Measurements from ENCODE around the gene CBX3.
"Not testable (repeated sequence)": the region's sequence is repeated elsewhere in the genome, so short reads cannot be mapped to it uniquely, and the experiment has no call there.

CBX3 gene

DNA sequence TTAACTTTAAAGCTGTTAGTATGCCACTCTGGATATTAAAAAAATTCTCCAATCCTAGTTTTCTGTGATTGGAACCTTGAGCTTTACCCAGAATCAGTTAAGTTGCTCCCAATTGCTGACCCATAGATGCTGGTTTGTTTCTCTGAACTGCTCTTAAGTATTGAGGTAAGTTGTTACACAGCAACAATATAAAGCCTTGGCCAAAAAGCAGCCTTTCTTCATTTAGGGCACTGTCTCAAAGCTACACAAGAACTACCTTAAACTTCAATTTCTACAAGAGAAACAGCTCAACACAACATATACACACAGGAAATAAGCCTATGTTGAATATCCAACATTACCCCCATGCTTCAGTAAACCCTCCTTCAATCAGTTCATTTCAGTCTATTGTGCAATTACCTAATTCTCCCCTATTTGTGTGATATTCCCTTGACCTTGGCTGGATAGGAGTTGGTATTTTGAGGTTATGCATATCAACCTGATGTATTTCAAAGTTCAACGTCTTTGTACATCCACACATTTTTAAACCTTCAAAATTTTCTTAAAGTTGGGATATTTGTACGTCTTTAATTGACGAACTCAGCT, 12.5 kb upstream of the CBX3 start:
- peaks cover 25% of the 10 kb centered on the region; the same call in 1 of the 2 replicates for H3K36me3 ChIP-seq (ENCODE audit: control insufficient read depth, insufficient read depth, low read length)
- H3K4me1 ChIP-seq (ENCODE audit: control insufficient read depth, insufficient read depth, low read length): no peaks in the 10 kb centered on the region
- H3K9me3 ChIP-seq (ENCODE audit: control insufficient read depth, insufficient read depth, low read length): no peaks in the 10 kb centered on the region
- no peak overlapping the region for H3K4me3 ChIP-seq (ENCODE audit: low read length)
- H3K27me3 ChIP-seq (ENCODE audit: control insufficient read depth, insufficient read depth, low read length): no peaks in the 10 kb centered on the region
- H3K27ac ChIP-seq (ENCODE audit: low read length): no peak overlapping the region
- no peak for DNase-seq (ENCODE audit: low read depth, low spot score)
- no CpG with 5 or more reads among the region's 3 CpGs for WGBS (ENCODE audit: insufficient coverage, insufficient read length)

- no peak overlapping the region for H3K27ac ChIP-seq (ENCODE audit: low read length)
These were observed 11.8 kb upstream of the CBX3 start for GRCh38 chr7:26189697-26190096.

GRCh38 chr7:26190417-26190869, 11.1 kb upstream of the CBX3 start:
- no peaks in the 10 kb centered on the region for H3K9me3 ChIP-seq (ENCODE audit: control insufficient read depth, insufficient read depth, low read length)
- no peak overlapping the region for H3K27ac ChIP-seq (ENCODE audit: low read length)
- H3K4me1 ChIP-seq (ENCODE audit: control insufficient read depth, insufficient read depth, low read length): no peaks in the 10 kb centered on the region
- H3K27me3 ChIP-seq (ENCODE audit: control insufficient read depth, insufficient read depth, low read length): no peaks in the 10 kb centered on the region
- H3K4me3 ChIP-seq (ENCODE audit: low read length): no peak overlapping the region
- no CpG with 5 or more reads among the region's 1 CpG for WGBS (ENCODE audit: insufficient coverage, insufficient read length)
- no peak for DNase-seq (ENCODE audit: low read depth, low spot score)
- H3K36me3 ChIP-seq (ENCODE audit: control insufficient read depth, insufficient read depth, low read length): peaks cover 36% of the 10 kb centered on the region; the same call in 1 of the 2 replicates

More at GRCh38 chr7:26189697-26190096, 11.8 kb upstream of the CBX3 start:
- peaks cover 32% of the 10 kb centered on the region; the same call in 1 of the 2 replicates for H3K36me3 ChIP-seq (ENCODE audit: control insufficient read depth, insufficient read depth, low read length)
- H3K4me1 ChIP-seq (ENCODE audit: control insufficient read depth, insufficient read depth, low read length): no peaks in the 10 kb centered on the region
- no peak overlapping the region for H3K4me3 ChIP-seq (ENCODE audit: low read length)
- WGBS (ENCODE audit: insufficient coverage, insufficient read length): no CpG with 5 or more reads among the region's 3 CpGs
- no peaks in the 10 kb centered on the region for H3K9me3 ChIP-seq (ENCODE audit: control insufficient read depth, insufficient read depth, low read length)
- DNase-seq (ENCODE audit: low read depth, low spot score): no peak
- no peaks in the 10 kb centered on the region for H3K27me3 ChIP-seq (ENCODE audit: control insufficient read depth, insufficient read depth, low read length)

DNA sequence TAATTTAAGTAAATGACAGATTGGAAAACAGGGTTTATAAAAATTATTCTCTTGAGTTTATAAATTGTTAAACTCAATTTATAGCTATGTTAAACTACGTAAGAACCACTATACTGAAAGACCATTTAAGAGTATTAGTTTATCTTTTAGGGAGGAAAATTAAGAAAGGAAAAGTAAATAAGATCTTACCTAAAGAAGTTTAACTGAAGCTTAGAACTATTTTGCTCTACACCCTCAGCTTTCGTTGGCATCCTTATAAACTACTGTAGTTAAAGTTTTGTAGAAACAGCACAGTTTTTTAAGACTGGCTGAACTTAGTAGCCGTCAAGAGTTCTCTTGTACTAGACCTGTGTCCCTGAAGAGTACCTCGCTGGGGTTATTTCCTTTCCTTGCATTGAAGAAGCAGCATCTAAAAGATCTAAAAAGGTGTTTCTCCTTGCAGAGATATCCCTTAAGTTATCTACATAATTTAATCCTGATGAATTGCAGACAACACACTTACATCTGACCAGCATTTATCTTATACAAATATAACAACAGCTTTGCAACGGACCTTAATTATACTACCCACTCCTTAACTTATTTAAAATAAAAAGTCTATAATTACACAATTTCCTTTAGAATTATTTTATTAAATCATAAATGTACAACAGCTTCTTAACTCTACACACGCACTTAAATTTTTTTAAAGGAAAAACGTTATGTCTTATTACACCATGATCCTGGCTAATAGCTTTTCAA, 10.1 kb upstream of the CBX3 start:
- 100% methylated on average over 3 of the region's 7 CpGs for WGBS (ENCODE audit: insufficient coverage, insufficient read length)
- H3K4me1 ChIP-seq (ENCODE audit: control insufficient read depth, insufficient read depth, low read length): no peaks in the 10 kb centered on the region
- H3K4me3 ChIP-seq (ENCODE audit: low read length): no peak overlapping the region
- peaks cover 42% of the 10 kb centered on the region; the same call in 1 of the 2 replicates for H3K36me3 ChIP-seq (ENCODE audit: control insufficient read depth, insufficient read depth, low read length)
- DNase-seq (ENCODE audit: low read depth, low spot score): no peak
- H3K27me3 ChIP-seq (ENCODE audit: control insufficient read depth, insufficient read depth, low read length): no peaks in the 10 kb centered on the region
- no peaks in the 10 kb centered on the region for H3K9me3 ChIP-seq (ENCODE audit: control insufficient read depth, insufficient read depth, low read length)
- H3K27ac ChIP-seq (ENCODE audit: low read length): no peak overlapping the region

DNA sequence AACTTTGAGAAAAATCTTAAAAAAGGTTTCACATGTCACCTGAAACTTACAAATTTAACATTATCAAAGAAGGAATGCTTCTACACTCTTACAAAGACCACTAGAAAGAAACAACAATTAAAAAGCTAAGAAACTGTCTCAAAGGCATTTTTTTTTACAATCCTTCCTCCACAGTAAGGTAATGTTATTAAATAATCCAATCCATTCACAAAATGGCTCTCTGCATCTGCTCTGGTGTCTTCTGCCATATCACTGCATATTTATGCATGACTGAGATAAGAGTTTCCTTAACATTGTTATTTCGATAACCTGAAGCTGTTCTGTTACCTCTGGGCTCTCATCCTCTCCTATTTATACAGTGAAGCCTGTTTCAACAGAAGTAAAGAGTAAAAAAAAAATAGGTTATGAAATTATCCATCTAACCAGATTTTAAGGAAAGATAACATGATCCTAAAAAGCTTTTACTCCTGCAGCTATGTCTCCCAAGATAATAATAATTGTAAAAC, 9.5 kb upstream of the CBX3 start:
- DNase-seq (ENCODE audit: low read depth, low spot score): no peak
- no peaks in the 10 kb centered on the region for H3K27me3 ChIP-seq (ENCODE audit: control insufficient read depth, insufficient read depth, low read length)
- no peak overlapping the region for H3K4me3 ChIP-seq (ENCODE audit: low read length)
- H3K4me1 ChIP-seq (ENCODE audit: control insufficient read depth, insufficient read depth, low read length): no peaks in the 10 kb centered on the region
- peaks cover 47% of the 10 kb centered on the region; the same call in 1 of the 2 replicates for H3K36me3 ChIP-seq (ENCODE audit: control insufficient read depth, insufficient read depth, low read length)
- no peak overlapping the region for H3K27ac ChIP-seq (ENCODE audit: low read length)
- H3K9me3 ChIP-seq (ENCODE audit: control insufficient read depth, insufficient read depth, low read length): no peaks in the 10 kb centered on the region
- no CpG with 5 or more reads among the region's 1 CpG for WGBS (ENCODE audit: insufficient coverage, insufficient read length)

DNA sequence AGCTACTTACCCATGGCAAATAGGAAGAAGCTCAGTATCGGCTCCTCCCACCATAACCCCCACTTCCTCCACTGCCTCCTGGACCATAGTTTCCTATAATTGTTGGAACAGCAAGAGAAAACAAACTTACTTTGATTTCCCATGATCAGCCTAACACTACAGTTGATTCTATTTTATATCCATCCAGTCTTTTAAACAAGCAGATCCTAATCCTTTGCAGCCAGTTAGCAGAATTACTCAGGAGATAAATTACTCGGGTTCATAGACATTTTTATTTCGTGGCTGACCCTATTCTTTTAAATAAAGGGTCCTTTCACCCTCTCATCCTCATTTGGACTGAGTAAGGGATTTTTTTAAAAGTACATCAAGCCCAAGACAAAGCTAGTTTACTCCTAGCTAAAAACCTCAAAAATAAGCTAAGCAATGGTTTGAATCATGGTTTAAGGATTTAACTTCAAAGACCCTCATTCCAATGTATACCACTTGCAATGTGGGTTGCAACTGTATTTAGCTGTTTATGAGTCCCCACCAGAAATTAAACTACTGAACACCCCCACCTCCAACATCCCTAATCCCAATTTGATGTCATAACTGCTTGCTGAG, 9.0 kb upstream of the CBX3 start:
- Histone ChIP-seq H3K4me3 (ENCODE audit: low read length) (no peak overlapping the region), H3K27ac (ENCODE audit: low read length) (no peak overlapping the region), H3K36me3 (ENCODE audit: control insufficient read depth, insufficient read depth, low read length) (peaks cover 51% of the 10 kb centered on the region; the same call in 1 of the 2 replicates), H3K9me3 (ENCODE audit: control insufficient read depth, insufficient read depth, low read length) (no peaks in the 10 kb centered on the region), H3K4me1 (ENCODE audit: control insufficient read depth, insufficient read depth, low read length) (no peaks in the 10 kb centered on the region), H3K27me3 (ENCODE audit: control insufficient read depth, insufficient read depth, low read length) (no peaks in the 10 kb centered on the region)
- WGBS (ENCODE audit: insufficient coverage, insufficient read length): no CpG with 5 or more reads among the region's 3 CpGs
- DNase-seq (ENCODE audit: low read depth, low spot score): no peak

DNA sequence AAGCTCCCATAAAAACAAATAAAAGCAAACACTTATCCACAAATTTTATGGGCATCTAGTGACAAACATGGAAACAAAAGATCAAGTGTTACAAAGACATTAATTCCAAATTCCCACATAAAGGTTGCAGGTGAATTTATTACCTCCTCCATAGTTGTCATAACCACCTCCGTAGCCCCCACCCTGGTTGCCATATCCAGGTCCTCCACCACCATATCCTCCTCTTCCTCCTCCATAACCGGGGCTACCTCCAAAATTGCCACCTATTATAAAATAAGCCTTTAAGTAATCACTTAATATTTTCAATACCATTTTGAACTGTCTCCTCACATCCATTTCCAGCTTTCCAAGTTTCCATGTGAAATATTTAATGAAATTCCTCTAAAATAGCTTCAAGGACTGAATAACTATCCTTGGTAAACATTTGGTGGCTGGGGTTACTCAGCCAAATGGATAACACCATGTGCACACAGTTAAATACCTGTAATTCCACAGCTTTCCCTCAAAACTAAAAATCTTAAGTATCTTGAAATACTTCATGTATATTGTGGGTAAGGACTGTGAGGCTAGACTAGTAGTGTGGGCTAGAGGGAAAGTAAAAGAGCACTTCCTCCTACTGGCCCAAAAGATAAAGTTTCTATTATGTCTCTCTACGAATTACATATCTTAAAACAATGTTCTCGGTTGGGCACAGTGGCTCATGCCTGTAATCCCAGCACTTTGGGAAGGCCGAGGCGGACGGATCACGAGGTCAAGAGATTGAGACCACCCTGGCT, 7.9 kb upstream of the CBX3 start:
- no peak overlapping the region for H3K27ac ChIP-seq (ENCODE audit: low read length)
- no CpG with 5 or more reads among the region's 8 CpGs for WGBS (ENCODE audit: insufficient coverage, insufficient read length)

GRCh38 chr7:26194764-26195163, 6.8 kb upstream of the CBX3 start:
- H3K9me3 ChIP-seq (ENCODE audit: control insufficient read depth, insufficient read depth, low read length); DNase-seq (ENCODE audit: low read depth, low spot score); H3K27me3 ChIP-seq (ENCODE audit: control insufficient read depth, insufficient read depth, low read length); H3K4me3 ChIP-seq (ENCODE audit: low read length); H3K27ac ChIP-seq (ENCODE audit: low read length); H3K4me1 ChIP-seq (ENCODE audit: control insufficient read depth, insufficient read depth, low read length): not testable (repeated sequence)
- no CpG with 5 or more reads among the region's 11 CpGs for WGBS (ENCODE audit: insufficient coverage, insufficient read length)
- H3K36me3 ChIP-seq (ENCODE audit: control insufficient read depth, insufficient read depth, low read length): peaks cover 47% of the 10 kb centered on the region; the same call in 1 of the 2 replicates

More for the DNA sequence above, 7.9 kb upstream of the CBX3 start:
- Histone ChIP-seq H3K36me3 (ENCODE audit: control insufficient read depth, insufficient read depth, low read length) (peaks cover 52% of the 10 kb centered on the region; the same call in 1 of the 2 replicates), H3K9me3 (ENCODE audit: control insufficient read depth, insufficient read depth, low read length) (no peaks in the 10 kb centered on the region), H3K27me3 (ENCODE audit: control insufficient read depth, insufficient read depth, low read length) (no peaks in the 10 kb centered on the region), H3K4me3 (ENCODE audit: low read length) (no peak overlapping the region), H3K4me1 (ENCODE audit: control insufficient read depth, insufficient read depth, low read length) (no peaks in the 10 kb centered on the region)
- no peak for DNase-seq (ENCODE audit: low read depth, low spot score)

DNA sequence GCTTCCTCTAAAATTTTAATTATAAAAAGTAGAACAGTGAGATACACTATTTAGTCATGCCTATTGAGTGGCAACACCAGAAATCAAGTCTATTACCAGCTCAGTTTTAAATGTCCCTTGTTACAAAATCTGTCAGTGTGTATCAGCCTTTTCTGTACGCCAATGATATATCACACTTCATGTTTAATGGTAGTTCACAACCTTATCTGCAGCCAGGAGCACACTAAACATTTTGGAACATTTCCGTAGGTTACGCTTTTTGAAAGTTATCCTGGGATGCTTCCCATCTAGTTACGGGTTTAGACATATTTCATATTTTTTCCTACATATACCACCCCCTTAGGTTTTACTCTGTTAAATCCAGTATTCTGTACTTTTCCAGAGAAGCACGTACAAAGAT, 6.4 kb upstream of the CBX3 start:
- Histone ChIP-seq H3K9me3 (ENCODE audit: control insufficient read depth, insufficient read depth, low read length) (no peaks in the 10 kb centered on the region), H3K36me3 (ENCODE audit: control insufficient read depth, insufficient read depth, low read length) (peaks cover 47% of the 10 kb centered on the region; the same call in 1 of the 2 replicates), H3K27me3 (ENCODE audit: control insufficient read depth, insufficient read depth, low read length) (no peaks in the 10 kb centered on the region), H3K27ac (ENCODE audit: low read length) (no peak overlapping the region), H3K4me3 (ENCODE audit: low read length) (no peak overlapping the region), H3K4me1 (ENCODE audit: control insufficient read depth, insufficient read depth, low read length) (no peaks in the 10 kb centered on the region)
- DNase-seq (ENCODE audit: low read depth, low spot score): no peak
- no CpG with 5 or more reads among the region's 5 CpGs for WGBS (ENCODE audit: insufficient coverage, insufficient read length)
